PC-9 (cell line): ENCODE data around the gene ZBTB22.

ENCODE experiments used
- CTCF ChIP-seq: fragments of 200-600 bp; sonication (generic); conservative IDR thresholded peaks from 2 replicates; pipeline ENCODE4 v1.6.1; 2017; ENCODE audit warnings: mixed run types, antibody characterized with exemption, mild to moderate bottlenecking, moderate library complexity
- EZH2 ChIP-seq: fragments of 200-600 bp; sonication (generic); IDR thresholded peaks from 2 replicates; pipeline ENCODE4 v1.8.0; 2017; ENCODE audit warnings: antibody characterized with exemption, low read depth

- TF ChIP-seq CTCF (no peak), EZH2 (no peak)
Observed at GRCh38 chr6:33317419-33317668, 200 bp downstream of the ZBTB22 start.
